Ramos (cell line): ENCODE measurements around the gene MRPL55.

Experiments used
- in situ Hi-C: fragments of 300-500 bp; cut with MboI; formaldehyde crosslinking; loops from one replicate; pipeline ENCODE4 v1.14.3; 2022; ENCODE audit warnings: low sequenced_read_pairs; ENCODE audit not compliant: unreplicated experiment

Gene MRPL55

GRCh38 chr1:228102791-228103620, 6.1 kb downstream of the MRPL55 start, which contains the start of gene C1orf35:
Gene C1orf35, minus strand, starts transcription at chr1:228103325. Its CDS starts 98 bp downstream, at chr1:228103227.
- in situ Hi-C loops = no loop called here

GRCh38 chr1:228101994-228102790, 6.9 kb downstream of the MRPL55 start:
- in situ Hi-C loops = no loop called here

- in situ Hi-C loops = no loop called here
Observed at GRCh38 chr1:228101614-228101993, 7.5 kb downstream of the MRPL55 start.

- in situ Hi-C loops = no loop called here
Observed at GRCh38 chr1:228100822-228101613, 8.1 kb downstream of the MRPL55 start.

DNA sequence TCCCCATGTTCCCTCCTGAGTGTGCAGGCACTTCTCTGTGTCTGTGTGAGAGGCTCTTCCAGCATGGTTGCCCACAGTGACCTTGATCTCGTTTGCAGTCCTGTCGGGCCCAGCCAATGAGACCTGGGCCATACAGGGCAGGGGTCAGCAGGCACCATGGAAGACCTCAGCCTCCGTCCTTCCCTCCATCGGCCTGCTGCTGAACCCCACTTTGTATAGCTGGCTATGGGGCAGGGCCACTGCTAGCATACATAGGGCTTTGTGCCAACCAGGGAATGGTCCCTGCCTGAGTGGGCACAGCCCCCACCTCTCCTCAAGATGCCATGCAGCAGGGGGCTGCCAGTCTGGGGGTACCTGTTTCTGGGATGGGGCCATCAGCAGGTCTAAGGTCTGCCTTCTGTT, 9.8 kb downstream of the MRPL55 start:
- in situ Hi-C loops = no loop called here

- in situ Hi-C loops = no loop called here
Observed at GRCh38 chr1:228098323-228098931, 10.7 kb downstream of the MRPL55 start.

GRCh38 chr1:228097333-228098081, 11.6 kb downstream of the MRPL55 start:
- in situ Hi-C loops = no loop called here

DNA sequence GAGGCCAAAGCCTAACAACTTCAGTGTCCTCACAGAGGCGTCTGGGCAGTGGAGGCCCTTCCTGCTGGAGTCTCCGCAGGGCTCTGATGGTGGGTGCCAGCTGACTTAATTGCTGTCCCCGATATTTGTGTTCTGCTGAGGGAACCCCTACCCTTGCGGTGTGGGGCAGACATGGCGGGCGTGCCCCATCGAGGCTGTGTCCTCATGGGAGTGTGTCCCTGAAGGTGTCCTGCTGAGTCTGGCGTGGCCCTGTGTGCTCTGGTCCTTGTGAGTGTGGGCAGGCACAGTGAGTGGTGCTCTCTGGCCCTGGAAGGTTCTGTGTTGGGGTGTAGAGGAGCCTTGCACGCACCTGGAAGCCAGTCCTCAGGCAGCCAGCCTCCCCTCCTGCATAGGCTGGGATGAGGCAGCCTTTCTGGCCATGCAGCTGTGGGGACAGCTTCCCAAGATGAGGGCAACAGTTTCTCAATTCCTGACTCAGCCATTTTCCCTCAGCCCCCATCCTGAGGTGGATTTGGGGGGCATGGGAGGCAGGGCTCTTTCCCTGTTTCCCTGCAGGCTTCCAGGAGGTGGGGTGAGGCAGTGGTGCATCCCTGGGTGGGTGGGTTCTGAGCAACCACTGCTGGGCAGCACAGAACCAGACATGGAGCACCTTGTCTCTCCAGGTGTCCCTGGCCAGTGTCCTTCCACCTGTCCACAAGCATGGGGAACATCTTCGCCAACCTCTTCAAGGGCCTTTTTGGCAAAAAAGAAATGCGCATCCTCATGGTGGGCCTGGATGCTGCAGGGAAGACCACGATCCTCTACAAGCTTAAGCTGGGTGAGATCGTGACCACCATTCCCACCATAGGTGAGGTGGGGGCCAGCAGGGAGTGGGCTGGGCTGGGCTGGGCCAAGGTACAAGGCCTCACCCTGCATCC, 12.4 kb downstream of the MRPL55 start:
- in situ Hi-C loops = no loop called here

- in situ Hi-C loops = no loop called here
Observed at GRCh38 chr1:228095938-228096337, 13.2 kb downstream of the MRPL55 start.

- in situ Hi-C loops = no loop called here
Observed at GRCh38 chr1:228095161-228095560, 13.9 kb downstream of the MRPL55 start.

DNA sequence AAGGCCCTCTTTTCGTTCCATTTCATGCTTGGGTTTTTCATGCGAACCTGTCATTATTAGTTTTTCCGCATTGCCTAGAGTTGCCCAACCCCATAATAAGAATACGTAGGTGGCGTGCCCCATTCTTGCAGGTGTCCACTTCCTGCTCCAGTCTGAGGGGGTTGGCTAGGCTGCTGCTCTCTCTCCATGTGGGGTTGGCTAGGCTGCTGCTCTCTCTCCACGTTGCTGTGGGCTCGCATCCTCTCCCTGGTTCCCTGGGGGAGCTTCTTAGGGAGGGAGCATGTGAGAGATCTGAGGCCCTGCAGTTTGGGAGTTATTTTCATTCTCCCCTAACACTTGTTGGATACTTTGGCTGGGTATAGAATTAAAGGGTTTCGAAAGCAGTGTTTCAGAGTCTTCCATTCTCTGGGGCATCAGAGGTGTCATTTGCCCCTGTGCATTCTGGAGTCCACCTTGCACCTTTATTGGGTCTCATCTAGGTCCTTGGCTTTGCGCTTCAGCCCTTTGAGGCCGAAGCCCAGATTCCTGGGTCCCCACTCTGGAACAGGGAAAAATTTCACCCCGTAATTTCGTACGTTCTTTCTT, 14.6 kb downstream of the MRPL55 start:
- in situ Hi-C loops = no loop called here

DNA sequence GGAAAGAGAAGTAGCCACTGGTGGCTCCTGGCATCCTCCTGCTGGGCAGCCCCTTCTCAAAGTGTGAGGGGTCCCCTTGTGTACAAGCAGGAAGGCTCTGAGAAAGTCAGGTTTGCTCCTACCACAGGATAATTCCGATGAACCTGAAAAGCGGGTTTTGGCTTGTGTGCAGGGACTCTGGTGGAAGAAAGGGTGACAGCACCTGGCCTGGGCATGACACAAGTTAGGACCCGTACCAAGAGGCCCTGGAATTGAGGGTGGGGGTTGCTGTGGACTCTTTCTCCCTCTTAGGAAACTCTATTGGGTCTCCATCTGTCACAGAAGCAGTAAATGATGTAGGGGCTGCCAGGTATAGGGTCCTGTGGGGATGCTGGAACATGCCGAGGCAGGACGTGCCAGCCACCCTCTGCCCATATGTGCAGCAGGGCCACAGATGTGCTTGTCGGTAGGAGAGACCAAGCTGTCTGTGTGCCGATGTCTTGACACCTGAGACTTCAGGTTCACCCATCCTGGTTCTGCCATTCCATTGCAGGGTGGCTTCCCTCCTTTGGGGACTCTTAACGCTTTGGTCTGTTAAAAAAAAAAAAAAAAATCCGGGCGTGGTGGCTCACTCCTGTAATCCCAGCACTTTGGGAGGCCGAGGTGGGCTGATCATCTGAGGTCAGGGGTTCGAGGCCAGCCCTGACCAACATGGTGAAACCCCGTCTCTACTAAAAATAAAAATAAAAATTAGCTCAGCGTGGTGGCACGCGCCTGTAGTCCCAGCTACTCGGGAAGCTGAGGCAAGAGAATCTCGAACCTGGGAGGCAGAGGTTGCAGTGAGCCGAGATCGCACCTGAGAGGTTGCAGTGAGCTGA, 15.8 kb downstream of the MRPL55 start:
- in situ Hi-C loops = no loop called here

- in situ Hi-C loops = no loop called here
Observed at GRCh38 chr1:228092342-228093049, 16.6 kb downstream of the MRPL55 start.

- in situ Hi-C loops = no loop called here
Observed at GRCh38 chr1:228091084-228091483, 18.0 kb downstream of the MRPL55 start.

- in situ Hi-C loops = no loop called here
Observed at GRCh38 chr1:228090613-228091081, 18.5 kb downstream of the MRPL55 start.
